Ecto neural progenitor cell (in vitro differentiated cells): ENCODE measurements around the gene ZFR.
"Not testable (repeated sequence)": the region's sequence is repeated elsewhere in the genome, so short reads cannot be mapped to it uniquely, and the experiment has no call there.

Source experiments
- DNase-seq: peaks from one replicate; pipeline ENCODE4 v3.0.0-alpha.2; 2018; ENCODE audit warnings: low spot score

Gene ZFR

DNA sequence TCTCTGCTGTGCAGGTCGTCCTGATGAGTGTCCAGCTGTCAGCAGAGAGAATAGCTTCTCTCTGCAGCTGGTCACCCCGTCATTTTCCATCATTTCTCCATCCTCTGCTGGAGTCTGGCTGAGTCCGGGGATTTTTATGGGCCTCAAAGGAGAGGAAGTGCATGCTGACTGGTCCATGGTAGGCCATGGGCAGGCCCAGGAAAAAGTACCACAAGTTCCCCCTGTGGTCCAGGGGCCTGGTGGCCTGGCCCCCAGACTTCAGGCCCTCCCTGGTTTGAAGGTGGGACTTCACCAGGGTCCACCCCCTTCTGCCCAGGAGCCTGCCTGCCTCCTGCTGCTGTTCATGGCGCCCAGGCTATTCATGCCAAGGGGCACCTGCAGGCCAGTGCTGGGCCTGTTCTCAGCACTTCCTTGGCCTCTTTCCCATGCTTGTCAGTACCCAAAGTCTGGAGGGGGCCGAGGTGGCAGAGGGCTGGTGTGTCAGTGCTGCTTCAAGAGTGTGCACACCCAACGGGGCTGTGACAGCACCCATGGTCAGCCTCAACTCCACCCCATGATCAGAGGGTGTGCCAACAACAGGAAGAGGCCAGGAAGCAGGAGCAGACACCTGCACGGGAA lies 124.5 kb downstream of the ZFR start:
- DNase-seq: no peak

DNA sequence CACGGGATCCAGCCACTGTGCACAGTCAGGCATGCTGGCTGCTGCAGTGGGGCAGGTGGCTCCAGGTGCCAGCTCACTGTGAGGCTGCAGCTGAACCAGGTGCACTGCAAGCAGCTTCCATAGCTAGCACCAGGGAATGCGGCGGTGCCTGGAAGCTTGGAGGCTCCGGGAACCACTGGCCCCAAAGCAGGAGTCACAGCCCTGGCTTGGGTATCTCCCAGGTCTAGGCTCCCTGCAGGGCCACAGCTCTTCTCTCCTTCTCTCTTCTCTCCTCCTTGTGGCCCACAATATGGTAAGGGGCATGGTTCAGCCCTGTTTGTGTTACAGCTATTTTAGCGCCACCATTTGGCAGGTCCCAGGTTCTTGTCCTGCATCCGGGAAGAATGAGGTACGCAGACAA lies 125.1 kb downstream of the ZFR start:
- no peak for DNase-seq

DNA sequence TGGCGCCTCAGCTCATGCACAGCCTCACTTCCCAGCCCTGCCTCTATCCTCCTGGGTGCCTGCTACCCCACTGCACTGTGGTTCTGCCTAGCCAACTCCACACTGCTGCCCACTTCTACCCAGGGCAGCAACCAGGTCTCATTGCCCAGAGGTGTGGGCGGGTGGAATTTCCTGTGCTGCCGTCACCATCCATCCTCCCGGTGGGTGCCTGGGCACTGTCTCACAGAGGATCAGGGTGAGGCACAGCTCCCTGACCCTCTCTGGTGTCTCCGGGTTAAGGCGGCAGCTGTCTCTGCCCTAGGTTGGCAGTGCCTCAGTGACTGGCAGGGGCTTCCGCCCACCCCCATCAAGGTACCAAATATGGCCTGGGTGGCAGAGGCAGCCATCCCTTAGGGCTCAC lies 127.5 kb downstream of the ZFR start:
- DNase-seq: no peak

DNA sequence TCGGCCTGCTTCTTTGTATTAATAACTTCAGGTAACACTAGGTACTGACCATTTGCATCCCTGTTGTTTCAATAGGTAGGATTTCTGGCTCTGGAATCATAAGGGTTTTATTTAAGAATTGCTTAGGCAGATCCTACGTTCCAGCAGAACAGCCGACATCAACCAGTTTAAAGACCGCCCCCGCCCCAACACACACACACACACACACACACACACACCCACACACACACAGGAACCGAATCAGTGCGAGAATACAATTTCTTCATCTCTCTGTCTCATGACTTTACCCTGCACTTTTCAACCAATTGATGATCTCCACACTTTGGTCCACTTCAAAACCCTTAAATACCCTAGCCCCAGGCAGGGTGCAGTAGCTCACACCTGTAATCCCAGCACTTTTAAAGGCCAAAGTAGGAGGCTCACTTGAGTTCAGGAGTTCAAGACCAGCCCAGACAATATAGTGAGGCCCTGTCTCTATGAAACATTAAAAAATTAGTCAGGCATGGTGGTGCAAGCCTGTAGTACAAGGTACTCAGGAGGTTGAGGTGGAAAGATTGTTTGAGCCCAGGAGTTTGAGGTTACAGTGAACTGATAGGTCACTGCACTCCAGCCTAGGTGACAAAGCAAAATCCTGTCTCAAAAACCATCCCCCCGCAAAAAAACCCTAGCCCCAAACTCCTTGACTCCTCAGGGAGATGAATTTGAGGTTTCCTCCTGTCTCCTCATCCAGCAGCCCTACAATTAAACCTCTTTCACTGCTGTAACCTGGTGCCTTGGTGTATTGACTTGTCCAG lies 129.1 kb downstream of the ZFR start:
- DNase-seq: no peak

GRCh38 chr5:32314658-32315057 lies 129.9 kb downstream of the ZFR start:
- DNase-seq: no peak

- not testable (repeated sequence) for DNase-seq
These were observed 130.4 kb downstream of the ZFR start for GRCh38 chr5:32314152-32314488.

- peak; percentile 99 for DNase-seq
These were observed 131.8 kb downstream of the ZFR start, which contains the start of gene MTMR12 for GRCh38 chr5:32312595-32313332. Gene MTMR12 (minus strand): TSS chr5:32312939. CDS start chr5:32312838, 101 bp downstream.

- peak; percentile 72 for DNase-seq
These were observed 132.3 kb downstream of the ZFR start for GRCh38 chr5:32312197-32312594.

DNA sequence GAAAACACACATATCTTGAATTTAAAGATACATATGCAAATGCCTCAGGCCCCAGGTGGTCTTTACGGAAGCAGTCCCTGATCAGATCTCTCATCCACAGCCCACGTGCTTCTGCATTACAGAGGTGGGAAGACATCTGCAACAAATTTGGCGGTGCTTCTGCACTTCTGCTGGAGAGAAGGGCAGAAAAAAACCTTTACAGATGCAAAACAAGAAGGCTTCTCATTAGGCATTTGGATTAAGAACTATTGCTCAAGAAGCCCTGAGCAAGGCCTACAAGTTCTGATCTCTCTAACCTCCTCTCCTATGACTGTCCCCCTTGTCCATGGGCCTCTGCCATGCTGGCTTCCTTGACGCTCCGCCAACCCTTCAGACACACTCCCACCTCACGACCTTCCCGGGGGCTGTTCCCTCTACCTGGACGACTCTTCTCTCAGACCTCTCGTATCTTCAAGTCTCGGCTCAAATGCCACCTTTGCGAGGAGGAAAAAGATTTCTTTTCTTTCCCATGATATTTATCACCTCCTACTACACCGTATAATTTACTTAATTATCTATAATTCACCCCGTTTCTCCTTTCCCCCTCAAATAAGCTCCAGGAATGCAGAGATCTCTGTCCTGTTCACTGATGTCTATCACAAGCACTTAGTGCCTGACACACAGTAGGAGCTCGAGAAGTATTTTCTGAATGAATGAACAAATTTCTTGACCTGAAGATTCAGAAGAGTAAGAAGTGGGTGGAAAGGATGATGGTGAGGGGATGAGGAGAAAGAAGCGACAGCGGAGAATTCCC lies 132.9 kb downstream of the ZFR start:
- DNase-seq: no peak

GRCh38 chr5:32309761-32310160 lies 134.8 kb downstream of the ZFR start:
- no peak for DNase-seq

GRCh38 chr5:32308946-32309345 lies 135.6 kb downstream of the ZFR start:
- DNase-seq: no peak

GRCh38 chr5:32307769-32308194 lies 136.8 kb downstream of the ZFR start:
- DNase-seq: no peak

- DNase-seq: no peak
These were observed 139.9 kb downstream of the ZFR start for GRCh38 chr5:32304622-32305021.
